GM20431 (cell line): ENCODE data around the gene CCDC142.

ENCODE experiments used
- in situ Hi-C: fragments of 300-500 bp; cut with MseI, MboI; formaldehyde crosslinking; loops from one replicate; pipeline ENCODE4 v1.15.0; 2020; ENCODE audit warnings: low sequenced_read_pairs; ENCODE audit not compliant: unreplicated experiment

Gene CCDC142

DNA sequence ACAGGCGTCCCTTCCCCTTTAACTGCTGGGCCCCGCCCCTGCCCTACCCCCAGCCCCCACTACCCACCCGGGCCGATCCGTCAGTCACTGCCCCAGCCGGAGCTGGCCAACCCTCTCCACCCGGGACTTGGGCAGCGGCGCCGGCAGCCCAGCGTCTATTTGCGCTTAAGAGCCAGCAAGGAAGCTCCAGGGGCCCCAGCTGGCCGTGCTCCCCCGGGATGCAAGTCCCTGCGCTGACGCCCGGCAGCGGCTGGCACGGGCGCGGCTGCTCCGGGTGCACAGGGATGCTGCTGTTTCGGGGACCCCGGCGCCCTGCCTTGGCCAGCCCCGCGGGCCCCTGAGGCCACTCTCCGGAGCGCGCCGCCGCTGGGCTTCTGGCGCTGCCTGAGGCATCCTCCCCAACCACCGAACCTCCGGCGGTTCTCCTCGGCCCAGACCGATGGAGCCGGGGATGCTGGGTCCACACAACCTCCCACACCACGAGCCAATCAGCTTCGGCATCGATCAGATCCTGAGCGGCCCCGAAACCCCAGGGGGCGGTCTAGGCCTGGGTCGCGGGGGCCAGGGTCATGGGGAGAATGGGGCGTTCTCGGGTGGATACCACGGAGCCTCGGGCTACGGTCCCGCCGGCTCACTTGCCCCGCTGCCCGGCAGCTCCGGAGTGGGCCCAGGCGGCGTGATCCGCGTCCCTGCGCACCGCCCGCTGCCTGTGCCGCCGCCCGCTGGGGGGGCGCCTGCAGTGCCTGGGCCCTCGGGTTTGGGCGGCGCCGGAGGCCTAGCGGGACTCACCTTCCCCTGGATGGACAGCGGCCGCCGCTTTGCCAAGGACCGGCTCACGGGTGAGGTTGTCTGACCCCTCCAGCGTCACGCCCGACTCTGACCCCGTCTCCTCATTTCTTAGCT, 31.8 kb upstream of the CCDC142 start, which contains the start of gene TLX2:
TSS of gene TLX2 (plus strand) at position 83 of the 903 bp plus-strand sequence. CDS start at position 440, 357 bp downstream.
- in situ Hi-C loops: no loop called here

DNA sequence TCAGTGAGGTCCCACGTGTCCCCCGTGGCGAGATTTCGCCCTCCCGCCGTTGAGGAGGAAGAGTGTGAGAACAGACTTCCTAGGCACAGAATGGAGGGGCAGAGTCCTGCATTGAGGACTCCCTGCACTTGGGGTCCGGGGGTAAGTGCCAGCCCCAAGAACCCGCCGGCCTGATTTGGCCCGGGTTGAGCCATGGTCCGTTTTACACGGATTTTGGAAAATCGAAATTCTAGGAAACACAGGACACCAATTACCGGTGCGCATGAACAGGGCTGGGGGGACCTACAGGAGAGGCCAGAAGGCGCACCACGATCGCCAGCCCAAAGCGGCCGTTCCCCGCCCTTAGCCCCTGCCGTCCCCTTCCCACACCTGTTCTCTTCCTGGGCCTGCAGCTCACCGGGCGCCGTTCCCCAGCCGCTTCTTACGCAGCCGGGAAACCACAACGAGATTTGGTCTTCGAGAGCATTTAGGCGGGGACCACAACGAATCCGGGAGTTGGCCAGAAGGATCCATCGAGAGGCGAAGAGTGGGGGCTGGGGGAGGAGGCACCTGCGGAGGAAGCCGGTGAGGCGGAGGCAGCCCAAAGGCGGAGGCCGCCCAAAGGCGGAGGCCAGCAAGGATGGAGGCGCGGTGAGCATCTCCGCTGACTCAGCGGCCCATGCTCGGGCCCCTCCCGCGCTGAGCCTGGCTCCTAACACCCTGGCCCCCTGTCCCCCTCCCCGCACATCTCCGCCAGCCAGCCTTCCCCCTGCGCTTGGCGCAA, 31.0 kb upstream of the CCDC142 start:
- in situ Hi-C loops: no loop called here

DNA sequence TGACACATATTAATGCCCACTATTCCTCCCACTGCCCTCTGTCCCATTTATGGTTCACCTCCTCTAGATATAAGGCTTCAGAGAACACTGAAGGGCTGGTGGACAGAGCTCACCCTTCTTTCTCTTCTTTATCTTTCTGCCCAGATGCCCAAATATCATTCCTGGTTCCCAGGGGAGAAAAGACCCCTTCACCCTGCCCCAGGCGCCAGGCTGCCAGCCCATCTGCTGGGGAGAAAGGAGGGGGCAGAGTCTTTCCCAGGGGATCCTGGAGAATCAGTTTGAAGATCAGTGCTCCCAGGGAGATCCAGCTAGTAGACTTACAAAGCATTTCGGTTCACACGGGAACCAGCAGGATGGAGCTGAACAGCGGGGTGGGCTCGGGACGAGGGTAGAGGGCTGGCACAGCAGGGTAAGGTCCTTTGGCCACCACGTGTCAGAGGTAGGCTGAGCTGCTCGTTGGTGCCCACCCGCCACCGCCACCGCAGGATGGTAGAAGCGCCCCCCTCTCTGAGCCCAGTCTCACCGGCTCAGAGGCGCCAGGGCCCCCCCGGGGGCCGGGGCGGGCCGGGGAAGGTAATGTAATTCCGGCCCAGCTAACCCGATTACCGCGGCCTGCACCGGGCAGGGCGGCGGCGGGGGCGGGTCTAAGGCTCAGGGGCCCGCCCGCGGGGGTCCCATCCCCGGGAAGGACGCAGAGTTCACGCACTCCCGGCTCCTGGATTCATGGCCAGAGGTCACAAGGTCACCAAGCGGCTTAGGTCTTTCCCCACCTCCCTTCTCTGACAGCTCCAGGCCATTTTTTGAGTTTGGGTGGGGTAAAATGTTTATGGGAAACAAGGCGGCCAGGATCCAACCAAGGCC, 30.2 kb upstream of the CCDC142 start:
- in situ Hi-C loops: no loop called here

DNA sequence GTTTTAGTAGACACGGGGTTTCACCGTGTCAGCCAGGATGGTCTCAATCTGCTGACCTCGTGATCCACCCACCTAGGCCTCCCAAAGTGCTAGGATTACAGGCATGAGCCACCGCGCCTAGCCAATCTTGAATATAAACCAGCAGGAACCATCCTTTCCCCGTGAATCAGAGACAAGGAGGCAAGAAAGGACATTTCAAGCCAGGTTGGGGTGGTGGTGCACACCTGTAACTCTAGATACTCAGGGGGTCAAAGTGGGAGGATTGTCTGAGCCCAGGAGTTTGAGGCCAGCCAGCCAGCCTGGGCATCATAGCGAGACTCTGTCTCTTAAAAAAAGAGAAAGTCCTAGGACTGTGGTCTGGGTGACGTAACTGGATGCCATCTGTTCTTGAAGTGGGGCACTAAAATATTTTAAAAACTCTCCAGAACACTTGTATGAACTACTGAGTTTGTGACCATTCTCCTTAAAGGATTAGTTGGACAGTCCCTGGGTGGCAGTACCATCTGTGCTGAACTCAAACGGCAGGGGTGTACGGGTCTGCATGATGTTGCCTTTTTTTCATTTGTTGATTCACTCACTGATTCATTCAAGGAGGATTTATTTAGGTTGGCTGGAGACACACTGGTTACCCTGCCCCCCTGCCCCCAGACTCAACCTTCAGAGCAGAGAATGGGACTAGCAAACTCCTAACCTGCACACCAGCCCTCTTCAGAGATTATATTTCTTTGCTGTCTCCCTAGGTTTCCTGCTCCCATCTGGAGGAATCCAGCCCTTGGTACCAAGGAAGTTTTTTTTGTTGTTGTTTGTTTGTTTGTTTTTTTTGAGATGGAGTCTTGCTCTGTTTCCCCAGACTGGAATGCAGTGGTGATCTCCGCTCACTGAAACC, 28.5 kb upstream of the CCDC142 start:
- in situ Hi-C loops: no loop called here

DNA sequence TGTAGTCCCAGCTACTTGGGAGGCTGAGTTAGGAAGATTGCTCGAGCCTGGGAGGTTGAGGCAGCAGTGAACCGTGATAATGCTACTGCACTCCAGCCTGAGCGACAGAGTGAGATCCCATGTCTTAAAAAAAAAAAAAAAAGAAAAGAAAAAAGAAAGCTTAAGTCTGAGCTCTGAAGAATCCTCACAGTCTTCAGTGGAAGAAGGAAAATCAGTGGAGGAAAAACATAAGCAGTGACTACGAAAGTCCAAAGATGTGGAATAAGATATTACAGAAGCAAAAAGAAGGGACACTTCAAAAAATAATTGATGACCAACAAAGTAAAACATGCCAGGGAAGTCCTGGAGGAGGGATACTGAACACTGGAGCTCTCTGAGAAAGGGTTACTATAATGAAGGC, 27.5 kb upstream of the CCDC142 start:
- in situ Hi-C loops: no loop called here

DNA sequence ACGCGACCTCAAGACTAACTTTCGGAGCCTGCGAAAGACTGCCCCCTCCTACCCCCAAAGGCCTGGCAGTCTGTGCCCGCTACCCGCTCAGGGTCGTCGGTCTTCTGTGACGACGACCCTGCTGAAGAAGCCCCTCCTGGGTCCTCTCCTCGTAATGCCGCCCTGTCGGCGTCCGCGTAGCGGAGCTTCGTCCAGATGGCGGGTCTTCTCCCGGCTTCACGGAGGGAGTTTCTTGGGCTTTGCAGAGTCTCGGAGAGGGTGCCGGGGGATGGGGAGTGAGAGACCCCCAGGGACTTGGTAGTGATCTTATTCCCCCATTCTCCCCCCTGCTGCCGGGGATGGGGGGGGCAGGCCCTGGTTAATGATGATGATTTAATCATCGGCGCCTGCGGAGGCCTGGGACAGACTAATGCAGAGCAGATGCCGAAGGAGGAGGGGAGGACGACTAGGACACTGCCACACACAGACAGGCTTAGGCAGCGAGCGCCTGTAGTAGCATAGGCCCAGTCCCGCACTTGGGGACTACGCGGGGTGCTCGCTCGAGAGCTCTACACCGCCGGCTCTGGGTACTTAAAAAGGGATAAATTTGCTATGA, 25.2 kb upstream of the CCDC142 start:
- in situ Hi-C loops: no loop called here

DNA sequence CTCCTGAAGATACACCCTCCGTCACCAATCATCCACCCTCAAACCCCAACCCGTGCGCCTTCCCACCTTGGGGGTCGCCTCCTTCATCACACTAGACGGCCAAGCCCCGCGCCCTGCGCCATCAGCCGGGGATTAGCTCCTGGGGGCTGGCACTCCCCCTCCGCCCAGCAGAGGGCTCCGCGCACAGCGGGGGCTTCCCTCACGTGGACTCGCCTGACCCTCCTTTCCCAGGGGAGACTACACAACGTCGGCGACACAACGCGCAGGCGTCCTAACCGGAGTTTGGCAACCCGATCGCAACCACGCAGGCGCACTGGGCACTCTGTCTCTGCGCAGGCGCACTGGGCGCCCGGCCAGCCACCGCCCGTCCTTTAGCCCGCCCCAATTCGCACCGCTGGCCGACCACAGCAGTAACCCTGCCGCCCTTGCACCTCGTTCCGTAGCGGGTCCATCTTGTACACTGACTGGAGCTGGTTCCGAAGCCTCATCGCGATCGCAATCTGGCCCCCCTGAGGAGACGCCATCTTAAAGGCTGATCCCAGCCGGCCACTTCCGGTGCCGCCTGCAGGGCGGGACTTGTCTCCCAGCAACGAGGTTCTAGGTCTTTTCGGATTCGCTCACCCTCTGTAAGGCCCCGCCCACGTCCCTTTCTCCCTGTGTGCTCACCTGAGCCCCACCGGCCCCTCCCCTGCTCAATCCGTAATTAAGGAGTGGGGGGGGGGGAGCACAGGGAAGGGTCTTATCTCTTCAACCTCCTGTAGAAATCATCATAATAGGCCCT, 24.5 kb upstream of the CCDC142 start, which contains the start of gene PCGF1:
TSS of gene PCGF1 (minus strand) at position 551 of the 781 bp plus-strand sequence. CDS start at position 524, 27 bp downstream.
- in situ Hi-C loops: no loop called here

DNA sequence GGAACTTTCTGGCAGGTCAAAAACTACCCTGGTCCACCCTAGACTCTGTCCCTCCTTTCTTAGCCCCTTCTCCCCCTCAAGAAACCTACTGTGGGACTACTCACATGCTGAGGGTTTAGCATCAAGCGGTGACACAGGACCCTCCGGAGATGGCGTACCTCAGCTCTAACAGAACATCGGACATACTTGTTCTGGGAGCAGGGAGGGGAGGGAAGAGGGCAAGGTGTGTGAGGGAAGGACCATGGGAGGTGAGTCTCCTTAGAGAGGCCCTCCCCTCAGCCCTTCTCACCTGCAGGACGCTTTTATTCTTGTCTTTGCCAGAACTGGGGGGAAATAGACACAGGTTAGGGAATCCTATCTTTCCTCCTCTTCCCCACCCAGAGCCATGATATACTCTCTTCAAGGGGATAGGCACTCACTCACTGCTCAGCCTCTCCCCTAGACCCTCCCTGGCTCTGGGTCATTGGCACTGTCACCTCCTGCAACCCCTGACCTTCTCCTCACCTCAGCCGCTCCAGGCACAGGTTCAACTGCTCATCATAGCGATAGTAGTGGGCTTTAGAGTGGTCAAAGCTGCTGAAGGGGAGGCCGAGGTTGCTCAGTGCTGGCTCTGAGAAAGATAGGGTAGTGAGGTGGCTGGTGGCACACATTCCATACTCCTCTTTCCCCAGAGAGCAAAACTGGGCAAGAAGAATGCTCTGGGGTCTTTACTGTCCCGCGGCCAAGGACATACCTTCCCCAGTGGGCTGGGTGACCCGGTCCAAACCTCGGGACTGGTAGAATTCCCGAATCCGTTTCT, 22.8 kb upstream of the CCDC142 start:
- in situ Hi-C loops: no loop called here

DNA sequence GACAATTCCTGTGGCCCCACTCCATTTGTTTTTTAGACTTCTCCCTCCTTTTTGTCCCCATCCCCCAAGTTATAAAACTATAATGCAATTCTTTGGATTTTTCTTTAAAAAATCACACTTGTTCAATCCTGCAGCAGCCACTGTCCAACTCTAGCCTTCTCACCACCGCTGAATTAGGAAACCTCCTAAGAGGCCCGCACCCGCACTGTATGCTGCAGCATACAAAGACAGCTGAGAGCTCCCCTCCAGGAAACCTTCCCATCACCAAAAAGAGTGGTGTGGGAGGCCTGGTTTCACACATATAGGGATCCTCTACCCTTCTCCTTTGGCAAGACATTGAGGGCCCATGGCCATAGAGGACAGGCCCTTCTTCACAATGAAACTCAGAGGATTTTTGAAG, 21.8 kb upstream of the CCDC142 start:
- in situ Hi-C loops: no loop called here

DNA sequence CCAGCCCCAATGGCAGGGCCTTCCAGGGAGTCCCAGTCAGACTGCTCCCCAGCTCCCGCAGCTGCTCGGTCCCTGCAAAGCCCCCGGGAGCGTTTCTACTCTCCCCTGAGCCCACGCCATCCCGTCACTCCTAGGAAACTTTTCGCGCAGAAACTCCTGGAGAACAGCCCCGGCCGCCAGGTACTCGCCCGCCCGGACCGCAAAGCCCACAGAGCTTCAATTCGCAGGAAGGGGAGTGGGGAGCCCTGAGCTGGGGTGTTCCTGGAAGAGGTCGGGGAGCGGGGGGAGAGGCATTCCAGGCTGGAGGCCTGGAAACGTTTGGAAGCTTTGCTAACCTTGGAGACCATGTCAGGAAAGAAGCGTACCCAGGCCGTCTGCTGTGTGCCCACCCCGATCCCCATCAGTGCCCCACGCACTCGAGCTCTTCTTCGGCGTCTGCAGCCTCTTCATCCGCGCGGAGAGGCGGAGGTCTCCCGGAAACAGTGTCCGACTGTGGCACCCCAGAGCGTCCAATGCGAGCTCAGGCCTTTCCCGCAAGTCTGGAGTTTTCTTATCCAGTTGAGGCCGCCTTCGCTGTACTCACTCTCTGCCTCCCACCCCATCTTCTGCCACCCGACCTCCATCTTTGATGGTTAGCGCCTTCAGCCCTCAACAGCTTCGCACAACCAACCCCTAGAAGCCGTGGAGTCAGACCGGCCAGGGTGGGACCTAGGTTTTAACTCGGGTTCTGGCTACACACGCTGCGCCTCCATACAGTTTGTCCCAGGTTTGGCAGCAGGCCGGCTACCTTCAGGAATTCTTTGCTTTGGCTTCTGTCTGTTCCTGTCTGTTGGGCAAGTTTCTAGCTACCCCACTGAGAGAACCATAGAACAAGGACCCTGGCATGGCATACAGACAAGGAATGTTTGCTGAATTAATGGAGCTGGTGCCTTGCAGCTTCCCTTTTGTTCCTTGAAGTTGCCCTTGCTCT, 21.0 kb upstream of the CCDC142 start:
- in situ Hi-C loops: no loop called here

DNA sequence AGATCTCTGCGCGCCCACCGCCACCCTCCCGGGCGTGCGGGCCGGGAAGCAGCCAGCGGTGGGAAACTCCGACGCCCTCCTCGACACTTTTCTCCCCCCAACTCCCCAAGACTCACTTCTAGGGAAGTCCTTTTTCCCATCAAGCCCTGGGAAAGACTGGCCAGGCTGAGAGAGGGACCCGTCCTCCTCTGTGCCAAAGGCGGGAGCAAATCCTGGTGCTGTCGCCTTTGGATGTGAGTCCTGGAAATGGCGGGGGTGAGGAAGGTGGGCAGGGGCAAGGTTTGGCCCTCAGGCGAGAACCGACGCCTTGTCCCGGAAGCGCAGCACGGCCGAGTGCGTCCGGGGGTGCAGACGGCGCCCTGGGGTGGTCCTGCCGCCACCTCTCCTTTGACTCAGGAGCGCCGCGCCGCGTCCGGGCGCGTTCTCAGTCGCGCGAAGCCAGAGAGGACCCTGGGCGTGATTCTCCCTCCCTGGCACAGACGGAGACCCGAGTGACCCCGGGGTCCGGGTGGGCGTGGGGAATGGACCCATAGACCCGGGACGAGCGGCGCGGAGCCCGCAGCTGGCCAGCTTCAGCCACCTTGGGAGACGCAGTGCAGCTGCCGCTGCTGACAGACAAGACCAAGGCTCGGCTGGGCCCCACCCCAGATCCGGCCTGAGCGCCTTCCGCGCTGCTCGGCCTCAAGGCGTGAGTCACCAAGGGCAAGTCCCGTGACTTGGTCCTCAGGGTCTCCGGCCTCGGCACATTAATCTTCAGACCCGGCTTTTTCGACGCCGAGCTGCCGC, 20.1 kb upstream of the CCDC142 start:
- in situ Hi-C loops: no loop called here

DNA sequence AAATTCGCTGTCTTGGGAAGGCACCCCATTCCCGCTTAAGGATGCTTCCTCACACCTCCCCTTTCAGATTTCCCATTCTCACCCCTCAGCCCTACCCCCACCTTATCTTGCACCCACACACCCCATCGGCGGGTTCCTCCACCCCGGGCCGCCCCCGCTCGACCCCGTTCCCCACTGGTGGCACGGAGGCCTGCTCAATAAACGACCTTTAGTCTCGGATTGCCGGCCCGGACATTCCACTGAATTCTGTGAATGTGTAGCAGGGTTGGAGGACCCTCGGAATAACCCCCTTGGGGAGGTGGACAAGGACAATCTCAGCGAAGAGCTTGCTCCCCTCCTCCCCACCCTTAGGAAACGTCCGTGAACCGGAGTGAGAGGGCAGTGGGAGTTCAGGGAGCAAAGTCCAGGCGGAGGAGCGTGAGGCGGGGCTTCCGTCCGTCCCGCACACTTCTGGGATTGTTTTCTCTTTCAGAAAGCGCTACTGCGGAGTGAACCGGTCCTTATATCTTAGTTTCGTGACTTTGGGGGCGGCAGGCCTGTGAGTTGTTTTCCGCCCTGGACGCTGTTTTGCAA, 19.4 kb upstream of the CCDC142 start:
- in situ Hi-C loops: no loop called here

DNA sequence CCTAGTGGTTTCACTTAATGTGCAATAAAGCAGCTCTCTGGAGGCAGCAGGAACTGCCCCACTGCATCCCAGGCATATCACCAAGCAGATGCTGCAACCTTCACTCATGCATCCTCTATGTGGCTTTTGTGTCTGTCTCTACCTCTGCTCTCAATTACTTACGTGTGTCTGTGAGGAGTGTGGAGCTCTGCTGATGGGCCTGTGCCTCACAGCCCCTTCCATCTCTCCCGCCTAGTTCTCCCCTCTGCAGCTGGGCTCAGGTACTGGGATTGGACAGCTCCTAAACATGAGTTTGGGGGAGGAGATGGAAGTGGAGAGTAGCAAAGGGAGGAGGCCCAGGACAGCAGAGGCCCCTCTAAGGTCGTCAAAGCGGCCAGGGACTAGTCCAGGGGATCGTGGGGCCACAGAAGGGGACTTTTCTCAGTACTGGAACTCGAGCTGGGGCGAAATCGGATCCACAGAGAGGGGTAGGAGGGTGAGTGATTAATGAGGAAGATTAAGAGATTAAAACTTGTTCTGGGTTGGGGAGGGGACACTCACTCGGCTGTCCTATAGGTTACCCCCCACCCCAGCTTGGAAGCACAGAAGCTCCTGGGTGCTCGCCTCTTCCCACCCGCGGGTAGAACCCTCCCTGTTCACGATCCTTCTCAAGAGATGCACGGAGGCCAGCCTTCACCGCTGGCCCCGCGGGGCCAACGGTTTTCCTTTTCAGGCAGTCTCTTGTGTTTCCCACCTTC, 18.7 kb upstream of the CCDC142 start:
- in situ Hi-C loops: no loop called here

DNA sequence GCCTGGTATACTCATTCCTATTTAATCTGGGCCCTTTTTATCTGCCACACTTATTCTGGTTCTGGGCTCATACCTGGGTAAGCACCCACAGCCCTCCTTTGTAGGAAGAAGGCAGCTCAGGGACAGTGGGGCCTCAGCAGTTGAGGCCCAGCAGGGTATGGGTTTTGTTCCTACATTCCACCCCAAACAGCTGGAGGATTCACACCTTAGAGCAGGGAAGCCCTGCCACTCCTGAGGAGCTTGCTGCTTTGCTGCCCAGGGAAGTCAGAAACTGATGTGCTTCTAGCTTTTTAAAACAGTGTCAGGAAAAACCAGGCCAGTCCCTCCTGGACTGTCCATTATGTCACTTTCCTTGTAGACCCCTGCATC, 17.8 kb upstream of the CCDC142 start:
- in situ Hi-C loops: no loop called here
